Suprapubic skin (tissue), 3 donors: ENCODE results near the gene FOXL3.
"Not testable (repeated sequence)": the region's sequence is repeated elsewhere in the genome, so short reads cannot be mapped to it uniquely, and the experiment has no call there.

Experiments used
- CTCF ChIP-seq, 2 donors: fragments of 200-600 bp in 1 of 2; fragments of 450-650 bp in 1 of 2; sonication (generic) in 1 of 2; IDR thresholded peaks; one replicate each; pipeline ENCODE4 v1.5.1; 2016 to 2019; ENCODE audit warnings: antibody characterized with exemption in 2 of 2, mild to moderate bottlenecking in 1 of 2, moderate library complexity in 1 of 2
- POLR2A ChIP-seq, 2 donors: fragments of 450-650 bp; IDR thresholded peaks; one replicate each; pipeline ENCODE4 v1.6.1; 2017; ENCODE audit warnings: antibody characterized with exemption in 2 of 2, mild to moderate bottlenecking in 2 of 2, moderate library complexity in 2 of 2

GRCh38 chr7:297141-297540 lies 7.2 kb downstream of the FOXL3 start:
- TF ChIP-seq POLR2A, CTCF (IDR thresholded peaks at IDR 0.05): not testable (repeated sequence)
